GM12878 (cell line): ENCODE data around the gene ZNF827. TPM values are rescaled to one million over a fixed set of nuclear protein-coding genes. Genes with fewer than 3 reads are reported as not detected.

Experiments used
- ATAC-seq: fragments of 200-7000 bp; cut with Tn5 transposase; 3 replicates; pipeline ENCODE4 v1.9.1; 2020; ENCODE audit warnings: mild to moderate bottlenecking, moderate library complexity
- BruUV-seq: library from RNA; stranded (reverse); fragments of 400-500 nt; replicated peaks from 2 replicates; lab custom pipeline; 2021; lab: Mats Ljungman, UMichigan
- CTCF ChIA-PET: fragments of 300-600 bp; sonication (Branson Sonifier 250); formaldehyde crosslinking; extraction: SDS; loops from one replicate; lab custom pipeline; 2021; ENCODE audit warnings: inconsistent platforms; lab: Yijun Ruan, JAX
- POLR2A ChIA-PET: fragments of 350-600 bp; formaldehyde crosslinking; extraction: SDS; loops from one replicate; lab custom pipeline; 2021; ENCODE audit warnings: inconsistent platforms; lab: Charles Lee
- RAD21 ChIA-PET: fragments of 300-600 bp; sonication (Branson Sonifier 250); formaldehyde crosslinking; loops from one replicate; lab custom pipeline; 2023; ENCODE audit warnings: antibody characterized with exemption; ENCODE audit not compliant: unreplicated experiment; lab: Charles Lee
- SMC1A ChIA-PET: fragments of 300-600 bp; sonication (Branson Sonifier 250); formaldehyde crosslinking; loops from one replicate; lab custom pipeline; 2023; ENCODE audit not compliant: unreplicated experiment, uncharacterized antibody; lab: Charles Lee
- DNase-seq: peaks from one replicate; pipeline ENCODE4 v3.0.0-alpha.2; 2011; ENCODE audit warnings: low read depth, low spot score
- FAIRE-seq: peaks from 3 replicates; lab custom pipeline; 2011; peaks lifted over from hg19 to GRCh38; lab: Jason Lieb, UNC
- H2AFZ ChIP-seq: 2 replicates; pipeline ENCODE4 v1.6.0; 2011; ENCODE audit warnings: low read depth, low read length, control low read depth; ENCODE audit not compliant: control insufficient read depth
- H3K27ac ChIP-seq: 2 replicates; pipeline ENCODE4 v1.5.1; 2011; ENCODE audit warnings: control low read depth; ENCODE audit not compliant: control insufficient read depth, insufficient read depth
- H3K27me3 ChIP-seq, 2 experiments: replicated peaks in 1 of 2; 2 replicates each; pipeline versions ENCODE4 v1.6.0 to v1.6.1; 2011; ENCODE audit warnings: low read length in 1 of 2; ENCODE audit not compliant: control insufficient read depth in 2 of 2, insufficient read depth in 2 of 2
- H3K36me3 ChIP-seq, 2 experiments: 2 replicates each; pipeline ENCODE4 v1.5.1; 2011; ENCODE audit warnings: low read length in 1 of 2; ENCODE audit not compliant: control insufficient read depth in 2 of 2, insufficient read depth in 2 of 2
- H3K4me1 ChIP-seq: 2 replicates; pipeline ENCODE4 v1.6.1; 2011; ENCODE audit warnings: mild to moderate bottlenecking, low read length, moderate library complexity, mixed read lengths; ENCODE audit not compliant: control insufficient read depth, insufficient read depth
- H3K4me2 ChIP-seq: 2 replicates; pipeline ENCODE4 v1.6.0; 2011; ENCODE audit warnings: control low read depth; ENCODE audit not compliant: control insufficient read depth, insufficient read depth
- H3K4me3 ChIP-seq: fragments of 200-600 bp; sonication (generic); 2 replicates; pipeline ENCODE4 v1.5.1; 2016
- H3K79me2 ChIP-seq: 2 replicates; pipeline ENCODE4 v1.6.0; 2011; ENCODE audit warnings: low read length; ENCODE audit not compliant: control insufficient read depth, insufficient read depth
- H3K9ac ChIP-seq: 2 replicates; pipeline ENCODE4 v1.8.0; 2011; ENCODE audit warnings: low read length, control low read depth, mixed read lengths; ENCODE audit not compliant: control insufficient read depth, insufficient read depth
- H3K9me3 ChIP-seq: replicated peaks from 3 replicates; pipeline ENCODE4 v1.5.1; 2011; ENCODE audit warnings: mild to moderate bottlenecking, low read length; ENCODE audit not compliant: control insufficient read depth, insufficient read depth
- H4K20me1 ChIP-seq: 2 replicates; pipeline ENCODE4 v1.6.0; 2011; ENCODE audit not compliant: control insufficient read depth, insufficient read depth
- BHLHE40 ChIP-seq, 2 experiments: fragments of 450-650 bp in 1 of 2; IDR thresholded peaks; 2 replicates each; pipeline ENCODE4 v1.6.1; 2011 to 2017; ENCODE audit warnings: low read depth in 2 of 2, borderline replicate concordance in 1 of 2, improper control_type of control experiment in 1 of 2, low read length in 1 of 2, mild to moderate bottlenecking in 1 of 2
- CHD1 ChIP-seq: IDR thresholded peaks from 2 replicates; pipeline ENCODE4 v1.6.1; 2012; ENCODE audit warnings: low read depth, low read length, improper control_type of control experiment
- CTCF ChIP-seq, 3 experiments: IDR thresholded peaks in 2 of 3; conservative IDR thresholded peaks in 1 of 3; 2 replicates each; pipeline ENCODE4 v1.5.1; 2011; ENCODE audit warnings: low read depth in 3 of 3, low read length in 3 of 3, mild to moderate bottlenecking in 3 of 3, control low read depth in 2 of 3, moderate library complexity in 2 of 3, inconsistent platforms in 1 of 3, mixed read lengths in 1 of 3; ENCODE audit not compliant: control insufficient read depth in 2 of 3, insufficient read depth in 1 of 3; ENCODE audit errors: extremely low read depth in 1 of 3
- EGR1 ChIP-seq, 2 experiments: IDR thresholded peaks; 1 replicate in 1 of 2; 2 replicates in 1 of 2; pipeline ENCODE4 v1.6.1; 2011 to 2012; ENCODE audit warnings: low read depth in 2 of 2, low read length in 2 of 2, borderline replicate concordance in 1 of 2, mild to moderate bottlenecking in 1 of 2, moderate library complexity in 1 of 2
- EP300 ChIP-seq, 2 experiments: fragments of 150-350 bp in 1 of 2; IDR thresholded peaks; 2 replicates each; pipeline ENCODE4 v1.6.1; 2011 to 2012; ENCODE audit warnings: low read depth in 2 of 2, low read length in 2 of 2, borderline replicate concordance in 1 of 2, improper control_type of control experiment in 1 of 2, inconsistent platforms in 1 of 2; ENCODE audit not compliant: control insufficient read depth in 1 of 2
- ESRRA ChIP-seq: IDR thresholded peaks from 2 replicates; pipeline ENCODE4 v1.6.1; 2012; ENCODE audit warnings: mild to moderate bottlenecking, low read length, improper control_type of control experiment
- FOS ChIP-seq: IDR thresholded peaks from 3 replicates; pipeline ENCODE4 v1.6.1; 2011; ENCODE audit warnings: borderline replicate concordance; ENCODE audit not compliant: insufficient read length; ENCODE audit errors: extremely low read depth
- FOXK2 ChIP-seq: fragments of 450-650 bp; IDR thresholded peaks from 2 replicates; pipeline ENCODE4 v1.6.1; 2017; ENCODE audit warnings: mild to moderate bottlenecking, moderate library complexity
- IKZF1 ChIP-seq: fragments of 450-650 bp; conservative IDR thresholded peaks from 2 replicates; pipeline ENCODE4 v1.6.1; 2017; ENCODE audit warnings: antibody characterized with exemption, mild to moderate bottlenecking
- LARP7 ChIP-seq: fragments of 450-650 bp; IDR thresholded peaks from 2 replicates; pipeline ENCODE4 v1.6.1; 2017; ENCODE audit warnings: mild to moderate bottlenecking
- MTA2 ChIP-seq: fragments of 450-650 bp; IDR thresholded peaks from 2 replicates; pipeline ENCODE4 v1.6.1; 2016; ENCODE audit warnings: low read depth, mild to moderate bottlenecking, moderate library complexity
- MXI1 ChIP-seq: fragments of 150-350 bp; IDR thresholded peaks from 2 replicates; pipeline ENCODE4 v1.6.1; 2011; ENCODE audit warnings: low read depth, mild to moderate bottlenecking, inconsistent platforms, low read length, improper control_type of control experiment
- RELA ChIP-seq: fragments of 450-650 bp; IDR thresholded peaks from 2 replicates; pipeline ENCODE4 v1.8.0; 2014; ENCODE audit warnings: borderline replicate concordance; ENCODE audit not compliant: partially characterized antibody
- SPI1 ChIP-seq: IDR thresholded peaks from 2 replicates; pipeline ENCODE4 v1.6.1; 2011; ENCODE audit warnings: low read depth, mild to moderate bottlenecking, low read length, moderate library complexity, borderline replicate concordance; ENCODE audit not compliant: insufficient read depth
- ZNF274 ChIP-seq: IDR thresholded peaks from one replicate; pipeline ENCODE4 v1.8.0; 2011; ENCODE audit not compliant: insufficient read length, insufficient read depth
- WGBS: methylation state at CpG from one replicate; pipeline ENCODE4 v1.1.6; 2016; ENCODE audit warnings: low lambda C conversion rate; ENCODE audit not compliant: insufficient replicate concordance, insufficient coverage; ENCODE audit errors: missing lambda C conversion rate; 5-methylcytosine and 5-hydroxymethylcytosine counted together
- in situ Hi-C: fragments of 300-500 bp; cut with MboI; formaldehyde crosslinking; loops from 9 replicates; pipeline ENCODE4 v1.14.3; 2018; ENCODE audit warnings: mixed read lengths
- intact Hi-C: fragments of 100-400 bp; cut with micrococcal nuclease; formaldehyde crosslinking; loops from one replicate; pipeline ENCODE4 v1.14.2; 2022; ENCODE audit not compliant: unreplicated experiment
- polyA plus RNA-seq, 11 experiments: library from polyadenylated mRNA; depleted of rRNA in 4 of 11; unstranded in 6 of 11; stranded (reverse) in 5 of 11; fragments of >200 nt; fragmentation: Nextera tagmentation in 4 of 11; fragmentation: Illumina TruSeq in 1 of 11; extraction: Ambion mirVana in 4 of 11; extraction: Trizol in 1 of 11; gene quantifications; 1 replicate in 1 of 11; 2 replicates in 10 of 11; pipeline versions ENCODE4 v1.2.1 to v1.2.3, GENCODE V29; 2011 to 2016; ENCODE audit warnings: inconsistent platforms in 2 of 11, missing spikeins in 2 of 11, low read depth in 1 of 11
- total RNA-seq, 4 experiments: library from RNA; depleted of rRNA in 3 of 4; stranded (reverse); fragments of >200 nt in 3 of 4; fragmentation: Illumina TruSeq in 1 of 4; extraction: Trizol in 1 of 4; gene quantifications; 2 replicates each; pipeline versions ENCODE4 v1.2.1 to v1.2.3, GENCODE V29; 2013 to 2021
- TF ChIP-seq, protein P1 (sequence below): fragments of 450-650 bp; IDR thresholded peaks from 2 replicates; pipeline ENCODE4 v1.6.1; 2017; ENCODE audit warnings: borderline replicate concordance
- TF ChIP-seq, protein P2 (sequence below): IDR thresholded peaks from 2 replicates; pipeline ENCODE4 v1.6.1; 2012; ENCODE audit warnings: low read depth, low read length, improper control_type of control experiment

ZNF827 gene
- total and polyA plus RNA-seq, 10 of the 15 experiments (the other 5 are each of a cell fraction or from before 2014, with no cell fraction given) = 3.8 to 31.5 (median 13.6) TPM

- Histone ChIP-seq H3K4me1 (no peaks in the 10 kb centered on the region), H3K9me3 (no peaks in the 10 kb centered on the region), H3K4me2 (no peak overlapping the region), H2AFZ (no peak overlapping the region), H3K27ac (no peak overlapping the region), H4K20me1 (no peaks in the 10 kb centered on the region), H3K9ac (no peak overlapping the region), H3K79me2 (no peaks in the 10 kb centered on the region), H3K36me3 (peaks cover 0 to 16% of the 10 kb centered on the region in 2 experiments; a peak in 3 of 4 replicates), H3K27me3 (no peaks in the 10 kb centered on the region), H3K4me3 (no peak overlapping the region)
- DNase-seq (no peak), ATAC-seq (no peak), FAIRE-seq (no peak)
- no TSS peak for BruUV-seq
- in situ Hi-C loops (no loop called here), intact Hi-C loops (no loop called here)
- CTCF ChIA-PET = interaction anchor here (1.8 kb wide), 1 partner anchor 47 kb away, joined by 7 read pairs; no protein-coding TSS in a partner anchor
- POLR2A ChIA-PET = no interaction called here
- 100% methylated on average over 5 of the region's 5 CpGs for WGBS
- SMC1A ChIA-PET = interaction anchor here (1.3 kb wide), 3 partner anchors 15 to 18 kb away, joined by 3 to 5 read pairs (median 4); no protein-coding TSS in a partner anchor
- TF ChIP-seq RELA (no peak), ZNF274 (no peak), LARP7 (no peak), CTCF (IDR thresholded peaks at IDR 0.05 in 2 of 3, conservative IDR thresholded peaks at IDR 0.05 in 1 of 3; ENCODE audit: control insufficient read depth in 2 of 3, extremely low read depth in 1 of 3, insufficient read depth in 1 of 3, low read depth in 3 of 3, low read length in 3 of 3) (no peak), FOXK2 (no peak), SPI1 (no peak), CHD1 (no peak), EP300 (IDR thresholded peaks at IDR 0.05; ENCODE audit: borderline replicate concordance in 1 of 2, control insufficient read depth in 1 of 2, low read depth in 2 of 2, low read length in 2 of 2) (no peak), MTA2 (no peak), IKZF1 (no peak), FOS (no peak), ESRRA (no peak), MXI1 (no peak), BHLHE40 (IDR thresholded peaks at IDR 0.05; ENCODE audit: borderline replicate concordance in 1 of 2, low read depth in 2 of 2, low read length in 1 of 2) (no peak), EGR1 (IDR thresholded peaks at IDR 0.05; ENCODE audit: borderline replicate concordance in 1 of 2, low read depth in 2 of 2, low read length in 2 of 2) (no peak)
- TF ChIP-seq, protein P1, sequence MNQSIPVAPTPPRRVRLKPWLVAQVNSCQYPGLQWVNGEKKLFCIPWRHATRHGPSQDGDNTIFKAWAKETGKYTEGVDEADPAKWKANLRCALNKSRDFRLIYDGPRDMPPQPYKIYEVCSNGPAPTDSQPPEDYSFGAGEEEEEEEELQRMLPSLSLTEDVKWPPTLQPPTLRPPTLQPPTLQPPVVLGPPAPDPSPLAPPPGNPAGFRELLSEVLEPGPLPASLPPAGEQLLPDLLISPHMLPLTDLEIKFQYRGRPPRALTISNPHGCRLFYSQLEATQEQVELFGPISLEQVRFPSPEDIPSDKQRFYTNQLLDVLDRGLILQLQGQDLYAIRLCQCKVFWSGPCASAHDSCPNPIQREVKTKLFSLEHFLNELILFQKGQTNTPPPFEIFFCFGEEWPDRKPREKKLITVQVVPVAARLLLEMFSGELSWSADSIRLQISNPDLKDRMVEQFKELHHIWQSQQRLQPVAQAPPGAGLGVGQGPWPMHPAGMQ = no peak
- TF ChIP-seq, protein P2, sequence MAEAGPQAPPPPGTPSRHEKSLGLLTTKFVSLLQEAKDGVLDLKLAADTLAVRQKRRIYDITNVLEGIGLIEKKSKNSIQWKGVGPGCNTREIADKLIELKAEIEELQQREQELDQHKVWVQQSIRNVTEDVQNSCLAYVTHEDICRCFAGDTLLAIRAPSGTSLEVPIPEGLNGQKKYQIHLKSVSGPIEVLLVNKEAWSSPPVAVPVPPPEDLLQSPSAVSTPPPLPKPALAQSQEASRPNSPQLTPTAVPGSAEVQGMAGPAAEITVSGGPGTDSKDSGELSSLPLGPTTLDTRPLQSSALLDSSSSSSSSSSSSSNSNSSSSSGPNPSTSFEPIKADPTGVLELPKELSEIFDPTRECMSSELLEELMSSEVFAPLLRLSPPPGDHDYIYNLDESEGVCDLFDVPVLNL = no peak
- RAD21 ChIA-PET = no interaction called here
Observed at GRCh38 chr4:145792429-145792828, 146.2 kb downstream of the ZNF827 start.
